H1 (cell line): ENCODE data around the gene CEBPZ. TPM values are rescaled to one million over a fixed set of nuclear protein-coding genes. Genes with fewer than 3 reads are reported as not detected.

Experiments
- CTCF ChIA-PET: fragments of 300-600 bp; sonication (Branson Sonifier 250); formaldehyde crosslinking; loops from one replicate; lab custom pipeline; 2021; ENCODE audit not compliant: partially characterized antibody; lab: Charles Lee
- POLR2A ChIA-PET: fragments of 300-600 bp; sonication (Branson Sonifier 250); formaldehyde crosslinking; loops from one replicate; lab custom pipeline; 2021; ENCODE audit warnings: inconsistent platforms; ENCODE audit not compliant: partially characterized antibody; lab: Charles Lee
- DNase-seq, 2 experiments: peaks; one replicate each; pipeline versions ENCODE4 v3.0.0 to v3.0.0-alpha.2; 2010 to 2022; ENCODE audit warnings: low spot score in 2 of 2, low read depth in 1 of 2, mixed read lengths in 1 of 2
- FAIRE-seq: peaks from 2 replicates; lab custom pipeline; 2011; peaks lifted over from hg19 to GRCh38; lab: Jason Lieb, UNC
- H2AFZ ChIP-seq: 2 replicates; pipeline ENCODE4 v1.8.1; 2012; ENCODE audit warnings: low read length, inconsistent platforms
- H2AK5ac ChIP-seq: 2 replicates; pipeline ENCODE4 v1.6.1; 2013; ENCODE audit warnings: low read depth, low read length
- H2BK120ac ChIP-seq: replicated peaks from 2 replicates; pipeline ENCODE3; 2013; ENCODE audit warnings: low read depth, low read length, inconsistent platforms
- H2BK12ac ChIP-seq: 2 replicates; pipeline ENCODE4 v1.6.1; 2013; ENCODE audit warnings: low read depth, low read length
- H2BK15ac ChIP-seq: 2 replicates; pipeline ENCODE4 v1.6.1; 2013; ENCODE audit warnings: low read length
- H2BK20ac ChIP-seq: 2 replicates; pipeline ENCODE4 v1.6.1; 2013; ENCODE audit warnings: low read length
- H2BK5ac ChIP-seq: 2 replicates; pipeline ENCODE4 v1.6.1; 2013; ENCODE audit warnings: low read depth, low read length
- H3K14ac ChIP-seq: 2 replicates; pipeline ENCODE4 v1.6.1; 2013; ENCODE audit warnings: inconsistent platforms; ENCODE audit not compliant: insufficient read length
- H3K18ac ChIP-seq: 2 replicates; pipeline ENCODE4 v1.6.1; 2013; ENCODE audit warnings: low read length; ENCODE audit errors: extremely low read depth
- H3K23ac ChIP-seq: 2 replicates; pipeline ENCODE4 v1.6.1; 2013; ENCODE audit warnings: inconsistent platforms; ENCODE audit not compliant: insufficient read length
- H3K23me2 ChIP-seq: 2 replicates; pipeline ENCODE4 v1.6.1; 2013; ENCODE audit warnings: low read depth, low read length
- H3K27ac ChIP-seq: 2 replicates; pipeline ENCODE4 v1.6.1; 2011; ENCODE audit warnings: low read depth, low read length, inconsistent platforms
- H3K27me3 ChIP-seq, 4 experiments: replicated peaks in 1 of 4; 1 replicate in 1 of 4; 2 replicates in 3 of 4; pipeline versions ENCODE4 v1.6.1 to v1.8.1; 2011 to 2013; ENCODE audit warnings: low read length in 3 of 4, mild to moderate bottlenecking in 3 of 4, inconsistent platforms in 2 of 4, mixed read lengths in 2 of 4, moderate library complexity in 1 of 4; ENCODE audit not compliant: control insufficient read depth in 3 of 4, insufficient read depth in 3 of 4; ENCODE audit errors: extremely low read depth in 1 of 4
- H3K36me3 ChIP-seq, 4 experiments: 2 replicates each; pipeline versions ENCODE4 v1.6.1 to v1.8.1; 2011 to 2013; ENCODE audit warnings: mild to moderate bottlenecking in 4 of 4, low read length in 3 of 4, moderate library complexity in 2 of 4, control low read depth in 1 of 4, inconsistent platforms in 1 of 4; ENCODE audit not compliant: insufficient read depth in 4 of 4, control insufficient read depth in 2 of 4
- H3K4ac ChIP-seq: replicated peaks from 2 replicates; pipeline ENCODE3; 2013; ENCODE audit warnings: low read length, low read depth, mixed read lengths, inconsistent platforms; ENCODE audit not compliant: insufficient read length
- H3K4me1 ChIP-seq, 4 experiments: replicated peaks in 1 of 4; 1 replicate in 1 of 4; 2 replicates in 3 of 4; pipeline versions ENCODE4 v1.6.1 to v1.8.1; 2011 to 2013; ENCODE audit warnings: low read length in 3 of 4, inconsistent platforms in 2 of 4, mixed read lengths in 1 of 4; ENCODE audit not compliant: insufficient read depth in 4 of 4, control insufficient read depth in 3 of 4
- H3K4me2 ChIP-seq, 2 experiments: 2 replicates each; pipeline versions ENCODE4 v1.6.1 to v1.8.1; 2011 to 2013; ENCODE audit warnings: low read depth in 2 of 2, low read length in 2 of 2, control low read depth in 1 of 2, inconsistent platforms in 1 of 2, mild to moderate bottlenecking in 1 of 2; ENCODE audit not compliant: insufficient read depth in 1 of 2
- H3K4me3 ChIP-seq, 4 experiments: fragments of 200-600, 300-600 bp in 1 of 4; sonication (generic), shearing (Covaris generic), sonication (Bioruptor Twin) in 1 of 4; 2 replicates each; pipeline versions ENCODE4 v1.5.1 to v1.8.1; 2011 to 2016; ENCODE audit warnings: low read length in 4 of 4, low read depth in 3 of 4, control low read depth in 2 of 4, inconsistent platforms in 2 of 4, mild to moderate bottlenecking in 2 of 4, mixed read lengths in 1 of 4, moderate library complexity in 1 of 4; ENCODE audit not compliant: insufficient read depth in 2 of 4; ENCODE audit errors: extremely low read depth in 1 of 4
- H3K56ac ChIP-seq: replicated peaks from 2 replicates; pipeline ENCODE3; 2013; ENCODE audit warnings: low read depth, mild to moderate bottlenecking, mixed read lengths, low read length, inconsistent platforms; ENCODE audit not compliant: insufficient read length
- H3K79me1 ChIP-seq: 2 replicates; pipeline ENCODE4 v1.6.1; 2013; ENCODE audit warnings: low read depth, low read length, control low read depth
- H3K79me2 ChIP-seq, 2 experiments: 2 replicates each; pipeline versions ENCODE4 v1.6.1 to v1.8.1; 2012 to 2013; ENCODE audit warnings: low read length in 2 of 2, mild to moderate bottlenecking in 2 of 2, inconsistent platforms in 1 of 2; ENCODE audit not compliant: insufficient read depth in 2 of 2, control insufficient read depth in 1 of 2
- H3K9ac ChIP-seq, 4 experiments: replicated peaks in 1 of 4; 1 replicate in 1 of 4; 2 replicates in 3 of 4; pipeline versions ENCODE4 v1.6.1 to v1.8.1; 2011 to 2013; ENCODE audit warnings: low read depth in 3 of 4, low read length in 3 of 4, control low read depth in 2 of 4, mild to moderate bottlenecking in 2 of 4, moderate library complexity in 2 of 4, inconsistent platforms in 1 of 4; ENCODE audit errors: extremely low read depth in 1 of 4
- H3K9me3 ChIP-seq, 2 experiments: 2 replicates each; pipeline versions ENCODE4 v1.6.1 to v1.8.1; 2012 to 2013; ENCODE audit warnings: mild to moderate bottlenecking in 2 of 2, moderate library complexity in 2 of 2, control low read depth in 1 of 2, inconsistent platforms in 1 of 2, low read depth in 1 of 2, low read length in 1 of 2, mixed read lengths in 1 of 2; ENCODE audit not compliant: insufficient read depth in 2 of 2
- H4K20me1 ChIP-seq, 2 experiments: replicated peaks in 1 of 2; 2 replicates each; pipeline versions ENCODE3 to v1.8.1; 2011 to 2013; ENCODE audit warnings: inconsistent platforms in 2 of 2, low read length in 2 of 2, mild to moderate bottlenecking in 1 of 2; ENCODE audit not compliant: insufficient read depth in 2 of 2, control insufficient read depth in 1 of 2
- H4K5ac ChIP-seq: 2 replicates; pipeline ENCODE4 v1.6.1; 2013; ENCODE audit warnings: low read length, low read depth, mixed read lengths, inconsistent platforms; ENCODE audit not compliant: insufficient read length
- H4K8ac ChIP-seq: 2 replicates; pipeline ENCODE4 v1.8.0; 2013; ENCODE audit warnings: mild to moderate bottlenecking, moderate library complexity, low read length, inconsistent platforms; ENCODE audit not compliant: insufficient read depth; ENCODE audit errors: extremely low read depth
- H4K91ac ChIP-seq: replicated peaks from 2 replicates; pipeline ENCODE3; 2013; ENCODE audit warnings: low read length, mixed read lengths, inconsistent platforms; ENCODE audit not compliant: insufficient read length
- BRCA1 ChIP-seq: IDR thresholded peaks from 2 replicates; pipeline ENCODE4 v1.6.1; 2012; ENCODE audit warnings: low read depth, low read length, improper control_type of control experiment
- CHD2 ChIP-seq: IDR thresholded peaks from 2 replicates; pipeline ENCODE4 v1.6.1; 2012; ENCODE audit warnings: low read length, improper control_type of control experiment
- CTBP2 ChIP-seq: IDR thresholded peaks from 2 replicates; pipeline ENCODE4 v1.7.0; 2011; ENCODE audit warnings: borderline replicate concordance, mild to moderate bottlenecking, moderate library complexity, mixed read lengths, low read length; ENCODE audit not compliant: insufficient read depth, insufficient read length
- EP300 ChIP-seq, 2 experiments: IDR thresholded peaks; 1 replicate in 1 of 2; 2 replicates in 1 of 2; pipeline ENCODE4 v1.6.1; 2011 to 2012; ENCODE audit warnings: low read depth in 2 of 2, low read length in 2 of 2, mild to moderate bottlenecking in 2 of 2, borderline replicate concordance in 1 of 2, inconsistent platforms in 1 of 2, moderate library complexity in 1 of 2
- FOSL1 ChIP-seq: IDR thresholded peaks from 2 replicates; pipeline ENCODE4 v1.6.1; 2011; ENCODE audit warnings: mild to moderate bottlenecking, low read depth, low read length, moderate library complexity; ENCODE audit not compliant: insufficient read depth
- GTF2F1 ChIP-seq: IDR thresholded peaks from 2 replicates; pipeline ENCODE4 v1.6.1; 2012; ENCODE audit warnings: low read depth, low read length, improper control_type of control experiment, borderline replicate concordance
- HDAC6 ChIP-seq: IDR thresholded peaks from one replicate; pipeline ENCODE4 v1.7.1; 2012; ENCODE audit warnings: low read depth, mild to moderate bottlenecking, inconsistent platforms, low read length, moderate library complexity
- JUND ChIP-seq: IDR thresholded peaks from 2 replicates; pipeline ENCODE4 v1.6.1; 2011; ENCODE audit warnings: mild to moderate bottlenecking, improper control_type of control experiment, low read length
- RAD21 ChIP-seq, 2 experiments: IDR thresholded peaks in 1 of 2; conservative IDR thresholded peaks in 1 of 2; 2 replicates each; pipeline ENCODE4 v1.6.1; 2011; ENCODE audit warnings: low read depth in 2 of 2, low read length in 2 of 2, improper control_type of control experiment in 1 of 2, inconsistent platforms in 1 of 2, mild to moderate bottlenecking in 1 of 2, moderate library complexity in 1 of 2
- SUZ12 ChIP-seq: fragments of 200-600 bp; sonication (generic); IDR thresholded peaks from 2 replicates; pipeline ENCODE4 v1.6.1; 2012; ENCODE audit warnings: mild to moderate bottlenecking, inconsistent platforms, low read length, moderate library complexity, mixed read lengths
- WGBS, 2 experiments: shearing (Covaris generic) in 1 of 2; methylation state at CpG; one replicate each; pipeline versions ENCODE4 v1.1.6 to v1.1.7; 2013 to 2015; ENCODE audit warnings: low lambda C conversion rate in 2 of 2, mixed read lengths in 2 of 2, inconsistent platforms in 1 of 2, low coverage in 1 of 2, missing lambda C conversion rate in 1 of 2; ENCODE audit not compliant: insufficient replicate concordance in 2 of 2, insufficient coverage in 1 of 2, insufficient read length in 1 of 2; ENCODE audit errors: extremely low coverage in 1 of 2, missing lambda C conversion rate in 1 of 2; 5-methylcytosine and 5-hydroxymethylcytosine counted together
- polyA plus RNA-seq, 7 experiments: library from polyadenylated mRNA; depleted of rRNA in 3 of 7; stranded (reverse) in 5 of 7; unstranded in 2 of 7; fragments of >200 nt in 5 of 7; fragments of 200-250 nt in 2 of 7; gene quantifications; 1 replicate in 5 of 7; 2 replicates in 1 of 7; 4 replicates in 1 of 7; pipeline versions ENCODE4 v1.2.1 to v1.2.3, GENCODE V29; 2011 to 2013; ENCODE audit warnings: missing spikeins in 2 of 7, mixed read lengths in 2 of 7
- total RNA-seq: library from RNA; stranded (reverse); fragmentation: NEBNext Ultra II Directional; extraction: Animal tissue kit (Norgen Biotek cat#: 25700); gene quantifications from 2 replicates; pipeline ENCODE4 v1.2.1, GENCODE V29; 2021
- TF ChIP-seq, protein P1 (sequence below): IDR thresholded peaks from 2 replicates; pipeline ENCODE4 v1.6.1; 2012; ENCODE audit warnings: low read length, inconsistent platforms

Gene CEBPZ
- total and polyA plus RNA-seq, 2 of the 8 experiments (the other 6 are each of a cell fraction or from before 2014, with no cell fraction given), result 19.1 to 201 TPM

DNA sequence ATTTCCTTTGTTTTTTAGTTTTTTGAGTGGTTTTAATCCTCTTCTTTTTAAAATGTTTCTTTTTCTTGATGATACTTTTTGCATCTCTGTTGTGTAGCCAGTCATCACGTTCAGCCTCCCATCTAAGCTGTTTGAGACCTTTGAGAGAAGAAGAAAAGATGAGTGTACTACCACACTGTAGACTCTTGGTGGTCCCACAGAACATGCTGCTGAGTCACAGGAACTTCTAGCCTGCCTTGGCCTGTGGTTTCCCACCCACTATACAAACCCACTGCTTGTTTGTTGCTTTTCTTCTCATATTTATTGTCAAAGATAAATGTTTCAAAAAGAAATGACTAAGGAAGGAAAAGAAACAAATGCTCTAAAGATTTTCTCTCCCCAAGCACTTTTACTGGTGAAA is 29.6 kb downstream of the CEBPZ start:
- Histone ChIP-seq H3K23me2 (peaks cover 4% of the 10 kb centered on the region), H3K23ac (no peak overlapping the region), H3K4me2 (no peak overlapping the region), H3K79me1 (no peaks in the 10 kb centered on the region), H2BK5ac (no peak overlapping the region), H3K18ac (peak overlapping the region; percentile 36; the same call in 1 of the 2 replicates), H2BK20ac (no peak overlapping the region), H4K91ac (no peak overlapping the region), H3K4me1 (peaks cover 0 to 17% (median 5%) of the 10 kb centered on the region in 4 experiments; a peak in 4 of 7 replicates), H3K27ac (peak overlapping the region; percentile 52; the same call in 1 of the 2 replicates), H3K4me3 (no peak overlapping the region), H3K4ac (peak overlapping the region; percentile 9), H2BK12ac (no peak overlapping the region), H2AFZ (no peak overlapping the region), H3K27me3 (no peaks in the 10 kb centered on the region), H2BK120ac (no peak overlapping the region), H3K9me3 (peaks cover 8 to 9% of the 10 kb centered on the region in 2 experiments), H4K20me1 (peaks cover 0 to 2% of the 10 kb centered on the region in 2 experiments), H4K8ac (no peak overlapping the region), H3K79me2 (peaks cover 3 to 35% of the 10 kb centered on the region in 2 experiments; a peak in 3 of 4 replicates), H2BK15ac (no peak overlapping the region), H3K36me3 (peaks cover 4 to 56% (median 36%) of the 10 kb centered on the region in 4 experiments; a peak in 6 of 8 replicates), H3K9ac (no peak overlapping the region), H3K56ac (no peak overlapping the region), H2AK5ac (no peak overlapping the region), H3K14ac (no peak overlapping the region), H4K5ac (peak overlapping the region; percentile 6)
- POLR2A ChIA-PET, result interaction anchor here (0.6 to 3.1 kb wide), 6 partner anchors 12 to 440 kb away, joined by 3 to 26 read pairs (median 4); partner anchors contain the start of genes CEBPZ, NDUFAF7 and SULT6B1
- 80% methylated on average over 1 of the region's 1 CpG; no CpG with 5 or more reads in 1 of the 2 experiments for WGBS, 2 experiments
- CTCF ChIA-PET, result interaction anchor here (0.6 to 1.5 kb wide), 5 partner anchors 11 to 34 kb away, joined by 3 to 5 read pairs (median 3); partner anchors contain the start of gene SULT6B1
- FAIRE-seq (no peak), DNase-seq (no peak)
- TF ChIP-seq JUND, result no peak
- no peak for TF ChIP-seq CTBP2
- no peak for TF ChIP-seq HDAC6
- TF ChIP-seq, protein P1, sequence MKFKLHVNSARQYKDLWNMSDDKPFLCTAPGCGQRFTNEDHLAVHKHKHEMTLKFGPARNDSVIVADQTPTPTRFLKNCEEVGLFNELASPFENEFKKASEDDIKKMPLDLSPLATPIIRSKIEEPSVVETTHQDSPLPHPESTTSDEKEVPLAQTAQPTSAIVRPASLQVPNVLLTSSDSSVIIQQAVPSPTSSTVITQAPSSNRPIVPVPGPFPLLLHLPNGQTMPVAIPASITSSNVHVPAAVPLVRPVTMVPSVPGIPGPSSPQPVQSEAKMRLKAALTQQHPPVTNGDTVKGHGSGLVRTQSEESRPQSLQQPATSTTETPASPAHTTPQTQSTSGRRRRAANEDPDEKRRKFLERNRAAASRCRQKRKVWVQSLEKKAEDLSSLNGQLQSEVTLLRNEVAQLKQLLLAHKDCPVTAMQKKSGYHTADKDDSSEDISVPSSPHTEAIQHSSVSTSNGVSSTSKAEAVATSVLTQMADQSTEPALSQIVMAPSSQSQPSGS, result no peak
- no peak for TF ChIP-seq SUZ12
- TF ChIP-seq GTF2F1, result no peak
- no peak for TF ChIP-seq CHD2
- no peak for TF ChIP-seq EP300 (IDR thresholded peaks at IDR 0.05; ENCODE audit: borderline replicate concordance in 1 of 2, low read depth in 2 of 2, low read length in 2 of 2)
- no peak for TF ChIP-seq BRCA1
- no peak; a peak in 1 of 4 replicates for TF ChIP-seq RAD21 (IDR thresholded peaks at IDR 0.05 in 1 of 2, conservative IDR thresholded peaks at IDR 0.05 in 1 of 2; ENCODE audit: low read depth in 2 of 2, low read length in 2 of 2)
- TF ChIP-seq FOSL1, result no peak
